Measurements from ENCODE around the gene DDX10. TPM values are rescaled to one million over a fixed set of nuclear protein-coding genes. Genes with fewer than 3 reads are reported as not detected.

Gene DDX10
- total RNA-seq, 1 donor from 2014 or later, result 24.5 TPM

GRCh38 chr11:108708173-108708572 is 43.3 kb downstream of the DDX10 start:
- Histone ChIP-seq H3K4me3 (ENCODE audit: low read depth, low read length) (no peak overlapping the region), H3K36me3 (ENCODE audit: control insufficient read depth, insufficient read depth, low read length) (peaks cover 2% of the 10 kb centered on the region), H3K27me3 (ENCODE audit: control insufficient read depth, insufficient read depth, low read length) (no peaks in the 10 kb centered on the region)
- DNase-seq (ENCODE audit: low read depth), result no peak
- TF ChIP-seq CTCF (IDR thresholded peaks at IDR 0.05; ENCODE audit: insufficient read depth, low read length, poor library complexity, severe bottlenecking), result no peak

- no peak for DNase-seq (ENCODE audit: low read depth)
- no peak for TF ChIP-seq CTCF (IDR thresholded peaks at IDR 0.05; ENCODE audit: insufficient read depth, low read length, poor library complexity, severe bottlenecking)
- Histone ChIP-seq H3K4me3 (ENCODE audit: low read depth, low read length) (no peak overlapping the region), H3K27me3 (ENCODE audit: control insufficient read depth, insufficient read depth, low read length) (no peaks in the 10 kb centered on the region), H3K36me3 (ENCODE audit: control insufficient read depth, insufficient read depth, low read length) (peaks cover 2% of the 10 kb centered on the region)
These were observed 44.9 kb downstream of the DDX10 start for GRCh38 chr11:108709741-108710140.

GRCh38 chr11:108713076-108713790 is 48.4 kb downstream of the DDX10 start:
- no peak for TF ChIP-seq CTCF (IDR thresholded peaks at IDR 0.05; ENCODE audit: insufficient read depth, low read length, poor library complexity, severe bottlenecking)
- H3K27me3 ChIP-seq (ENCODE audit: control insufficient read depth, insufficient read depth, low read length), result no peaks in the 10 kb centered on the region
- H3K36me3 ChIP-seq (ENCODE audit: control insufficient read depth, insufficient read depth, low read length), result peaks cover 2% of the 10 kb centered on the region
- no peak overlapping the region for H3K4me3 ChIP-seq (ENCODE audit: low read depth, low read length)
- no peak for DNase-seq (ENCODE audit: low read depth)

GRCh38 chr11:108715239-108715638 is 50.4 kb downstream of the DDX10 start:
- DNase-seq (ENCODE audit: low read depth), result no peak
- no peaks in the 10 kb centered on the region for H3K27me3 ChIP-seq (ENCODE audit: control insufficient read depth, insufficient read depth, low read length)
- no peak overlapping the region for H3K4me3 ChIP-seq (ENCODE audit: low read depth, low read length)
- peaks cover 2% of the 10 kb centered on the region for H3K36me3 ChIP-seq (ENCODE audit: control insufficient read depth, insufficient read depth, low read length)
- TF ChIP-seq CTCF (IDR thresholded peaks at IDR 0.05; ENCODE audit: insufficient read depth, low read length, poor library complexity, severe bottlenecking), result no peak

GRCh38 chr11:108718466-108718865 is 53.6 kb downstream of the DDX10 start:
- TF ChIP-seq CTCF (IDR thresholded peaks at IDR 0.05; ENCODE audit: insufficient read depth, low read length, poor library complexity, severe bottlenecking), result no peak

More at GRCh38 chr11:108718466-108718865, 53.6 kb downstream of the DDX10 start:
- Histone ChIP-seq H3K27me3 (ENCODE audit: control insufficient read depth, insufficient read depth, low read length) (no peaks in the 10 kb centered on the region), H3K36me3 (ENCODE audit: control insufficient read depth, insufficient read depth, low read length) (no peaks in the 10 kb centered on the region), H3K4me3 (ENCODE audit: low read depth, low read length) (no peak overlapping the region)
- DNase-seq (ENCODE audit: low read depth), result no peak
